GM12891 (cell line): Measurements from ENCODE around the gene ROS1.

Source experiments
- POLR2A ChIP-seq: IDR thresholded peaks from 2 replicates; pipeline ENCODE4 v1.6.1; 2011; ENCODE audit warnings: low read depth, low read length, control low read depth
- POLR2AphosphoS5 ChIP-seq: IDR thresholded peaks from 2 replicates; pipeline ENCODE4 v1.6.1; 2011; ENCODE audit warnings: low read depth, low read length, control low read depth
- POU2F2 ChIP-seq: IDR thresholded peaks from 2 replicates; pipeline ENCODE4 v1.6.1; 2011; ENCODE audit warnings: low read depth, mild to moderate bottlenecking, control low read depth, low read length, moderate library complexity
- TAF1 ChIP-seq: IDR thresholded peaks from 2 replicates; pipeline ENCODE4 v1.6.1; 2011; ENCODE audit warnings: low read depth, low read length, control low read depth

DNA sequence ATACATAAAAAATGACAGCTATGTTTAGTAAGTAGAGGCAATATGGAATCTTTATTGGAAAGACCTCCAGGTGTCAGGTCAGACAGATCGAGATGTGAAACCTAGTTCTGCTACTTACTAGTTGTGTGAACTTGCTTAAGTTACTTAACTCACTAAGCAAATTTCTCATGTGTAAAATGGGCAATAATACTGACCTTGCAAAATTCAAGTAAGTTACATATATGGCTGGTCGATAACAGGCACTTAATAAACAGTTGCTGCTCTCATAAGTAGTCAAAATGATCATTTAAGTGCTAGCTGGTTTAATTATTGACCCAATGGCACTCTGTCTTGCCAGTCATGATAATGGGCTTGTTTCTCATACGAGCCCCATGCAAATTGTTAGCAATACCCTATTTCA is 114.4 kb downstream of the ROS1 start:
- no peak for TF ChIP-seq POLR2A
- no peak for TF ChIP-seq TAF1
- TF ChIP-seq POLR2AphosphoS5 = no peak
- no peak for TF ChIP-seq POU2F2
